Neural cell (in vitro differentiated cells): Measurements from ENCODE around the gene SIL1. TPM values are rescaled to one million over a fixed set of nuclear protein-coding genes. Genes with fewer than 3 reads are reported as not detected.

Experiments
- H2AFZ ChIP-seq: fragments of 200-600, 300-800 bp; sonication (generic), shearing (Covaris generic); 2 replicates; pipeline ENCODE4 v1.6.0; 2014; ENCODE audit warnings: low read depth, mild to moderate bottlenecking, antibody characterized with exemption, low read length, moderate library complexity
- H3F3A ChIP-seq: fragments of 200-600 bp; shearing (Covaris generic); 2 replicates; pipeline ENCODE4 v1.6.1; 2016; ENCODE audit warnings: mild to moderate bottlenecking, moderate library complexity, mixed read lengths, antibody characterized with exemption, low read length; ENCODE audit not compliant: insufficient read depth, poor library complexity, severe bottlenecking
- H3K27ac ChIP-seq: fragments of 200-600, 300-800 bp; sonication (generic), shearing (Covaris generic); 2 replicates; pipeline ENCODE4 v1.5.1; 2014; ENCODE audit warnings: mild to moderate bottlenecking, low read length, moderate library complexity
- H3K27me3 ChIP-seq: fragments of 300-800, 200-600 bp; sonication (generic), shearing (Covaris generic); 2 replicates; pipeline ENCODE4 v1.6.0; 2014; ENCODE audit warnings: mild to moderate bottlenecking, low read depth, low read length, moderate library complexity; ENCODE audit not compliant: insufficient read depth
- H3K36me3 ChIP-seq: fragments of 300-800, 200-600 bp; sonication (generic), shearing (Covaris generic); 2 replicates; pipeline ENCODE4 v1.5.1; 2014; ENCODE audit warnings: mild to moderate bottlenecking, antibody characterized with exemption, low read length, moderate library complexity; ENCODE audit not compliant: insufficient read depth
- H3K4me2 ChIP-seq: fragments of 300-800, 200-600 bp; sonication (generic), shearing (Covaris generic); 2 replicates; pipeline ENCODE4 v1.6.0; 2014; ENCODE audit warnings: mild to moderate bottlenecking, low read length
- H3K4me3 ChIP-seq: fragments of 300-800, 200-600 bp; sonication (generic), shearing (Covaris generic); 2 replicates; pipeline ENCODE4 v1.5.1; 2014; ENCODE audit warnings: mild to moderate bottlenecking, low read length, moderate library complexity
- H3K79me2 ChIP-seq: fragments of 200-600 bp; shearing (Covaris generic); replicated peaks from 2 replicates; pipeline ENCODE4 v1.6.0; 2014; ENCODE audit warnings: mild to moderate bottlenecking, low read length, moderate library complexity; ENCODE audit not compliant: insufficient read depth
- H3K9ac ChIP-seq: fragments of 300-800, 200-600 bp; sonication (generic), shearing (Covaris generic); 2 replicates; pipeline ENCODE4 v1.6.1; 2016; ENCODE audit warnings: mild to moderate bottlenecking, low read length, mixed read lengths
- H3K9me2 ChIP-seq: fragments of 200-600 bp; shearing (Covaris generic); 2 replicates; pipeline ENCODE4 v1.6.1; 2016; ENCODE audit warnings: mild to moderate bottlenecking, low read length, mixed read lengths; ENCODE audit not compliant: insufficient read depth
- H3K9me3 ChIP-seq: fragments of 200-600, 300-800 bp; sonication (generic), shearing (Covaris generic); 2 replicates; pipeline ENCODE4 v1.6.1; 2016; ENCODE audit warnings: mild to moderate bottlenecking, mixed run types, low read length, moderate library complexity, mixed read lengths
- H4K20me1 ChIP-seq: fragments of 200-600 bp; shearing (Covaris generic); 2 replicates; pipeline ENCODE4 v1.6.1; 2016; ENCODE audit warnings: mild to moderate bottlenecking, mixed run types; ENCODE audit not compliant: insufficient read depth
- CTCF ChIP-seq: fragments of 450-650 bp; IDR thresholded peaks from 2 replicates; pipeline ENCODE4 v1.5.1; 2014; ENCODE audit warnings: antibody characterized with exemption, mild to moderate bottlenecking, moderate library complexity; ENCODE audit not compliant: poor library complexity, severe bottlenecking
- EP300 ChIP-seq: fragments of 450-650 bp; conservative IDR thresholded peaks from 2 replicates; pipeline ENCODE4 v1.6.1; 2014; ENCODE audit warnings: antibody characterized with exemption, mild to moderate bottlenecking, moderate library complexity; ENCODE audit not compliant: poor library complexity, severe bottlenecking
- EZH2 ChIP-seq: fragments of 200-600, 300-800 bp; shearing (Covaris generic), sonication (generic); IDR thresholded peaks from 2 replicates; pipeline ENCODE4 v1.6.1; 2014; ENCODE audit warnings: antibody characterized with exemption, low read length, borderline replicate concordance, mild to moderate bottlenecking; ENCODE audit not compliant: insufficient read depth, poor library complexity, severe bottlenecking
- MXI1 ChIP-seq: fragments of 450-650 bp; conservative IDR thresholded peaks from 2 replicates; pipeline ENCODE4 v1.6.1; 2014; ENCODE audit warnings: antibody characterized with exemption, mild to moderate bottlenecking; ENCODE audit not compliant: poor library complexity, severe bottlenecking
- RAD21 ChIP-seq: fragments of 450-650 bp; conservative IDR thresholded peaks from 2 replicates; pipeline ENCODE4 v1.6.1; 2014; ENCODE audit warnings: antibody characterized with exemption, mild to moderate bottlenecking, moderate library complexity
- REST ChIP-seq: IDR thresholded peaks from 2 replicates; pipeline ENCODE4 v1.6.1; 2012; ENCODE audit warnings: borderline replicate concordance
- SMC3 ChIP-seq: fragments of 450-650 bp; conservative IDR thresholded peaks from 2 replicates; pipeline ENCODE4 v1.6.1; 2014; ENCODE audit warnings: antibody characterized with exemption, mild to moderate bottlenecking, moderate library complexity; ENCODE audit not compliant: poor library complexity
- TAF1 ChIP-seq: IDR thresholded peaks from 2 replicates; pipeline ENCODE4 v1.6.1; 2012; ENCODE audit warnings: low read depth
- polyA plus RNA-seq: library from polyadenylated mRNA; depleted of rRNA; stranded (reverse); fragments of >200 nt; gene quantifications from 2 replicates; pipeline ENCODE4 v1.2.3, GENCODE V29; 2014

Gene SIL1
- polyA plus RNA-seq, 1 donor from 2014 or later, result 4.7 TPM

GRCh38 chr5:139023286-139023685 is 174.9 kb downstream of the SIL1 start (continued):
- no peak for TF ChIP-seq TAF1
- no peak for TF ChIP-seq EP300
- TF ChIP-seq RAD21, result no peak

- Histone ChIP-seq H3K27me3 (no peaks in the 10 kb centered on the region), H3F3A (peaks cover 4% of the 10 kb centered on the region), H3K4me2 (no peak overlapping the region), H3K9me3 (no peaks in the 10 kb centered on the region), H3K27ac (no peak overlapping the region), H3K9me2 (no peaks in the 10 kb centered on the region), H3K9ac (no peak overlapping the region), H4K20me1 (no peaks in the 10 kb centered on the region), H3K4me3 (no peak overlapping the region), H2AFZ (no peak overlapping the region), H3K36me3 (no peaks in the 10 kb centered on the region), H3K79me2 (no peaks in the 10 kb centered on the region)
- TF ChIP-seq EZH2, result no peak
These were observed 175.6 kb downstream of the SIL1 start for GRCh38 chr5:139022528-139022927.

- Histone ChIP-seq H3K79me2 (no peaks in the 10 kb centered on the region), H3K9me3 (no peaks in the 10 kb centered on the region), H3K27ac (no peak overlapping the region), H3K9me2 (no peaks in the 10 kb centered on the region), H4K20me1 (no peaks in the 10 kb centered on the region), H3K36me3 (no peaks in the 10 kb centered on the region), H3K27me3 (no peaks in the 10 kb centered on the region), H3K4me3 (no peak overlapping the region), H3K9ac (no peak overlapping the region), H2AFZ (no peak overlapping the region), H3K4me2 (no peak overlapping the region), H3F3A (peaks cover under 1% of the 10 kb centered on the region)
- TF ChIP-seq REST (no peak), EZH2 (no peak), EP300 (no peak), SMC3 (no peak)
These were observed 176.8 kb downstream of the SIL1 start for GRCh38 chr5:139021346-139021745.

- TF ChIP-seq SMC3 (no peak), RAD21 (no peak), MXI1 (no peak), EP300 (no peak), EZH2 (no peak), CTCF (no peak), REST (no peak), TAF1 (no peak)
- Histone ChIP-seq H3K9ac (no peak overlapping the region), H3K9me2 (no peaks in the 10 kb centered on the region), H3K9me3 (no peaks in the 10 kb centered on the region), H3K36me3 (no peaks in the 10 kb centered on the region), H3K4me2 (no peak overlapping the region), H2AFZ (no peak overlapping the region), H3K4me3 (no peak overlapping the region), H3F3A (no peaks in the 10 kb centered on the region), H3K27ac (no peak overlapping the region), H3K79me2 (no peaks in the 10 kb centered on the region), H3K27me3 (no peaks in the 10 kb centered on the region), H4K20me1 (no peaks in the 10 kb centered on the region)
These were observed 178.3 kb downstream of the SIL1 start for GRCh38 chr5:139019880-139020279.
